CD4-positive, alpha-beta memory T cell (primary cell): ENCODE measurements around the gene BCAR1. TPM values are rescaled to one million over a fixed set of nuclear protein-coding genes. Genes with fewer than 3 reads are reported as not detected.
"Not testable (repeated sequence)": the region's sequence is repeated elsewhere in the genome, so short reads cannot be mapped to it uniquely, and the experiment has no call there.

Experiments
- CTCF ChIA-PET: fragments of 350-600 bp; sonication (Branson Sonifier 250); formaldehyde crosslinking; loops from one replicate; lab custom pipeline; 2021; ENCODE audit warnings: inconsistent platforms; ENCODE audit not compliant: partially characterized antibody; lab: Charles Lee
- POLR2A ChIA-PET: fragments of 350-600 bp; sonication (Branson Sonifier 250); formaldehyde crosslinking; loops from one replicate; lab custom pipeline; 2021; ENCODE audit not compliant: partially characterized antibody; lab: Charles Lee
- DNase-seq, 5 donors: peaks; one replicate each; pipeline versions ENCODE4 v3.0.0 to v3.0.0-alpha.2; 2020 to 2022; ENCODE audit warnings: mixed read lengths in 1 of 5
- H3K27ac ChIP-seq: one replicate; pipeline ENCODE4 v1.7.0; 2013; ENCODE audit warnings: low read depth, low read length
- H3K27me3 ChIP-seq: 2 replicates; pipeline ENCODE4 v1.7.0; 2013; ENCODE audit warnings: mild to moderate bottlenecking, low read length, moderate library complexity; ENCODE audit not compliant: insufficient read depth
- H3K36me3 ChIP-seq: 2 replicates; pipeline ENCODE4 v1.7.0; 2013; ENCODE audit warnings: mild to moderate bottlenecking, low read length, moderate library complexity; ENCODE audit not compliant: insufficient read depth
- H3K4me1 ChIP-seq: 2 replicates; pipeline ENCODE4 v1.7.0; 2013; ENCODE audit warnings: mild to moderate bottlenecking, low read length, moderate library complexity; ENCODE audit not compliant: insufficient read depth
- H3K4me3 ChIP-seq, 2 donors: one replicate each; pipeline ENCODE4 v1.7.0; 2013; ENCODE audit warnings: low read length in 2 of 2, mild to moderate bottlenecking in 1 of 2
- H3K9me3 ChIP-seq, 2 donors: one replicate each; pipeline ENCODE4 v1.7.0; 2013; ENCODE audit warnings: low read length in 2 of 2, control low read depth in 1 of 2; ENCODE audit not compliant: control insufficient read depth in 1 of 2
- H3K27ac Mint-ChIP-seq, 7 donors: one replicate each; pipeline ENCODE4 v1.8.0; 2020 to 2021; ENCODE audit warnings: mixed read lengths in 7 of 7, mild to moderate bottlenecking in 6 of 7, inconsistent platforms in 3 of 7, moderate library complexity in 3 of 7
- H3K27me3 Mint-ChIP-seq, 2 donors: one replicate each; pipeline ENCODE4 v1.8.0; 2020 to 2021; ENCODE audit warnings: mixed read lengths in 2 of 2
- H3K36me3 Mint-ChIP-seq, 2 donors: one replicate each; pipeline ENCODE4 v1.8.0; 2020 to 2021; ENCODE audit warnings: mixed read lengths in 2 of 2, inconsistent platforms in 1 of 2, mild to moderate bottlenecking in 1 of 2
- H3K4me1 Mint-ChIP-seq, 4 donors: one replicate each; pipeline ENCODE4 v1.8.0; 2020 to 2021; ENCODE audit warnings: mixed read lengths in 4 of 4, mild to moderate bottlenecking in 1 of 4
- H3K4me3 Mint-ChIP-seq, 8 donors: one replicate each; pipeline ENCODE4 v1.8.0; 2020 to 2021; ENCODE audit warnings: mixed read lengths in 8 of 8, mild to moderate bottlenecking in 7 of 8, moderate library complexity in 6 of 8, inconsistent platforms in 3 of 8
- H3K9me3 Mint-ChIP-seq, 8 donors: one replicate each; pipeline ENCODE4 v1.8.0; 2020 to 2021; ENCODE audit warnings: mixed read lengths in 8 of 8, mild to moderate bottlenecking in 5 of 8, inconsistent platforms in 3 of 8, moderate library complexity in 1 of 8
- intact Hi-C: fragments of 100-400 bp; cut with micrococcal nuclease; formaldehyde crosslinking; loops from one replicate; pipeline ENCODE4 v1.15.1; 2023
- polyA plus RNA-seq, 2 donors: library from polyadenylated mRNA; unstranded; fragments of 300-500 nt; fragmentation: Illumina TruSeq; gene quantifications; one replicate each; pipeline ENCODE4 v1.2.3, GENCODE V29; 2021
- total RNA-seq, 2 experiments: library from RNA; stranded (reverse); gene quantifications; one replicate each; pipeline ENCODE4 v1.2.3, GENCODE V29; 2021

BCAR1 gene
- total and polyA plus RNA-seq, 4 experiments from 2014 or later: 0.30 to 0.36 TPM; not detected in 2

DNA sequence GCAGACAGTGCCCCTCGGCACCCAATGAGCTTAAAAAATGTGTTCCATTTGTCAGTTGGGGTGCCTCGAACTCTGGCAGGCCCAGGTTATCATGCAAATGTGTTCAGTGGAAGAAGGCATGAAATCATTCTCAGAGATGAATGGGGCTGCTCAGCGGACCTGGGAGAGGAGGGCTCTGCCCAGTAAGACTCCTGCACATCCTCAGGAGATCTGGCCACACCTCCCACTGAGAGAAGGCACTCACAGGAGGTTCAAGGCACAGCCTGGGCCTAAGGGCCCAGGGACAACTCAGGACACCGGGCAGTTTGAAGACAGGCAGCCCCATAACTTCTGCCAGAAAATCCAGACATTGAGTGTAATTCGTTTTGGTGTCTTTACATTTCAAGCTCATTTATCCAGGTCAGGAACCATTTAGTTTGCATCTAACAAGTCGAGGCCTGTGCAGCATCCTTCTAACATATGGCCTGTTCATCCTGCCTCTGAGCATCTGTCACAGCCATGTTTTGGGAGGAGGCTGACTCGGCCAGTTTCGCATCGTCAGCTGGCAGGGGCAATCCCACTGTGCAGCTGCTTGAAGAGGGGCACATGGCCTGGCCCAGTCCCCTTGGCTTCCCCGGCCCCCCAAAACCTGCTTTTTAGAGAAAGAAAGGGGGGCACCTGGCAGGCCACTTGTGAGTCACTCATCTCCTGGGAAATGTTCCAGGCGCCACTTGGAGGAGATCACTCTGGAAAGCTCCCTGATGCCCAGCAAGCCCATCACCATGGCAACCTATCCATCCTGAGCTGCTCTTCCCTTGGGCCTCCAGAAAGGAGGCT, 31.2 kb upstream of the BCAR1 start:
- Mint-ChIP-seq H3K36me3 (peaks cover 0 to 12% of the 10 kb centered on the region in 2 donors), H3K9me3 (no peaks in the 10 kb centered on the region), H3K4me3 (no peak overlapping the region), H3K27ac (no peak overlapping the region), H3K4me1 (peaks cover 0 to 6% (median 2%) of the 10 kb centered on the region in 4 donors), H3K27me3 (peaks cover 0 to 2% of the 10 kb centered on the region in 2 donors)
- Histone ChIP-seq H3K4me3 (no peak overlapping the region), H3K36me3 (no peaks in the 10 kb centered on the region), H3K4me1 (peaks cover 1% of the 10 kb centered on the region), H3K27me3 (no peaks in the 10 kb centered on the region), H3K9me3 (no peaks in the 10 kb centered on the region), H3K27ac (no peak overlapping the region)
- no peak for DNase-seq
- intact Hi-C loops: no loop called here
- ChIA-PET CTCF (interaction anchor here (2.7 kb wide), 1 partner anchor 49 kb away, joined by 7 read pairs; no protein-coding TSS in a partner anchor), POLR2A (no interaction called here)

DNA sequence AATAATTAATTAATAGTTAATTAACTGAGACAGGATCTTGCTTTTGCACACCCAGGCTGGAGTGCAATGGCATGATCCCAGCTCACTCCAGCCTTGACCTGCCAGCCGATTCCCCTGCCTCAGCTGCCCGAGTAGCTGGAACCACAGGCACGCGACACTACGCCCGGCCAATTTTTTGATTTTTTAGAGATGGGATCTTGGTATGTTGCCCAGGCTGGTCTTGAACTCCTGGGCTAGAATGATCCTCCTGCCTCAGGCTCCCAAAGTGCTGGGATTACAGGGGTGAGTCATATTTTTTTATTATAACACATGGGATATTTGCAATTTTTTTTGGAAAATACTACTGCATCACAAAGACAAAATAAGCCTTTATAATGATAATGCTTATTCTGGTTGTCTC, 30.4 kb upstream of the BCAR1 start:
- Mint-ChIP-seq H3K4me1 (peaks cover 0 to 2% (median under 1%) of the 10 kb centered on the region in 4 donors), H3K9me3 (no peaks in the 10 kb centered on the region), H3K27me3 (peaks cover 0 to 2% of the 10 kb centered on the region in 2 donors), H3K36me3 (peaks cover 0 to 12% of the 10 kb centered on the region in 2 donors), H3K4me3 (no peak overlapping the region), H3K27ac (no peak overlapping the region)
- H3K36me3 ChIP-seq: no peaks in the 10 kb centered on the region
- POLR2A ChIA-PET: no interaction called here
- no peaks in the 10 kb centered on the region for H3K9me3 ChIP-seq
- CTCF ChIA-PET: interaction anchor here (1.2 to 2.7 kb wide), 2 partner anchors 48 to 50 kb away, joined by 3 to 7 read pairs; no protein-coding TSS in a partner anchor
- no peak overlapping the region for H3K27ac ChIP-seq
- no peaks in the 10 kb centered on the region for H3K27me3 ChIP-seq
- intact Hi-C loops: no loop called here
- H3K4me1 ChIP-seq: no peaks in the 10 kb centered on the region
- H3K4me3 ChIP-seq: no peak overlapping the region
- DNase-seq: no peak

DNA sequence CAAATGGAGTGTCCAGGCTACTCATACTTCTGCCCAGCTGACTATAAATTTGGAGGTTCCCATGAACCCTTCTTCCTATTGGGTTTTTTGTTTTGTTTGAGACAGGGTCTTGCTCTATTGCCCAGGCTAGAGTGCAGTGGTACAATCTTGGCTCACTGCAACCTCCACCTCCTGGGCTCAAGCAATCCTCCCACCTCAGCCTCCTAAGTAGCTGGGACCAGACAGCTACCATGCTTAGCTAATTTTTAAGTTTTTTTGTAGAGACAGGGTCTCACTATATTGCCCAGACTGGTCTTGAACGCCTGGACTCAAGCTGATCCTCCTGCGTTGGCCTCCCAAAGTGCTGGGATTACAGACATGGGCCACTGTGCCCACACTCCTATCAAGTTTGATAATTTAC, 29.6 kb upstream of the BCAR1 start:
- not testable (repeated sequence) for H3K27me3 Mint-ChIP-seq

DNA sequence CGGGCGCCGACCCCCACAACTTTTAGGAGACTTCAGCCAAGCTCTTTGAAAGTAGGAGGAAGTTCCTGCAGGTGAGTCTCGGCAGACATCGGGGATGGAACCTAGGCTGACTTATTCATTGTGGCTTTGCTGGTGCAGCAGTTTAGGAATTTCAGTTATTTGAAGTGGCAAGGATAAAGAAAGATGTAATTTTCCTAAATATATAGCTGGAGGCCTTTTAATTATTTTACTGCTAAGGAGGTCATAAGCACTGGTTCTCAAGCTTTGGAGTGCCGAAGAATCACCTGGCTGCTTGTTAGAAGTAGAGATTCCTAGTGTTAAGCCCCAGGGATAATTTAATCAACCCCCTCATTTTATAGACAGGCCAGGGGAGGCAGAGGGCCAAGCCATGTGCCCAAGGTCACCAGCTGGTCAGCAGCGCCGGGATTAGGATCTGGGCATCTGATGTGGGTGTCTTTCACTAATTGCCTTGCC, 28.9 kb upstream of the BCAR1 start:
- Mint-ChIP-seq H3K27me3 (peaks cover 0 to 2% of the 10 kb centered on the region in 2 donors), H3K9me3 (no peaks in the 10 kb centered on the region), H3K36me3 (peaks cover 0 to 3% of the 10 kb centered on the region in 2 donors), H3K4me3 (no peak overlapping the region), H3K4me1 (peaks cover 0 to 4% (median 2%) of the 10 kb centered on the region in 4 donors), H3K27ac (no peak overlapping the region)
- intact Hi-C loops: no loop called here
- ChIA-PET POLR2A (no interaction called here), CTCF (no interaction called here)
- Histone ChIP-seq H3K27me3 (no peaks in the 10 kb centered on the region), H3K4me3 (no peak overlapping the region), H3K4me1 (no peaks in the 10 kb centered on the region), H3K9me3 (no peaks in the 10 kb centered on the region), H3K27ac (no peak overlapping the region), H3K36me3 (no peaks in the 10 kb centered on the region)
- DNase-seq: no peak

More for the DNA sequence above, 29.6 kb upstream of the BCAR1 start:
- H3K27ac Mint-ChIP-seq: peak overlapping the region in 1 of 7 donors; percentile 60
- POLR2A ChIA-PET, intact Hi-C loops, H3K27ac ChIP-seq, DNase-seq, H3K4me3 ChIP-seq, H3K9me3 ChIP-seq, H3K4me1 ChIP-seq, H3K4me1 Mint-ChIP-seq, H3K4me3 Mint-ChIP-seq, H3K36me3 ChIP-seq, H3K9me3 Mint-ChIP-seq, H3K36me3 Mint-ChIP-seq, H3K27me3 ChIP-seq: not testable (repeated sequence)
- CTCF ChIA-PET: interaction anchor here (0.6 to 1.2 kb wide), 2 partner anchors 49 to 104 kb away, joined by 3 to 5 read pairs; no protein-coding TSS in a partner anchor

DNA sequence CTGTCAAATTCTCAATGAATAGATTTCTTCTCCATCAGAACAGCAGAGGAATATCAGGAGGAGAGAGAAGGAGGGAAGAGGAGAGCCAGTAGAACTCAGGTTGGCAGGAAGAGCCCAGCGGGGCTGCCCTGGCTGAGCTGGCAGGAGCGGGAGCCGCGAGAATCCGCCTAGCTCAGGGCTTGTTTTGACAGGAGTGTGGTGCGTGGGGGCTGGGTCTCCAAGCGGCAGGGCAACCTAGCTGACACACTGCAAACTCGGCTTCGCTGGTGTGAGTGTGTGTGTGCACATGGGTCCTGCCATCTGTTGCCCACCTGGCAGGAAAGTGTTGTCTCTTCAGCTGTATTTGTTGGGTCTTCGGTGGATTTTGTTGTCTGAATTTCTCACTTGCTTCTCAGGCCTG, 27.9 kb upstream of the BCAR1 start:
- Histone ChIP-seq H3K9me3 (no peaks in the 10 kb centered on the region), H3K4me3 (no peak overlapping the region), H3K36me3 (no peaks in the 10 kb centered on the region), H3K27me3 (no peaks in the 10 kb centered on the region), H3K27ac (no peak overlapping the region), H3K4me1 (peaks cover 7% of the 10 kb centered on the region)
- peaks cover 0 to 3% of the 10 kb centered on the region in 2 donors for H3K36me3 Mint-ChIP-seq
- H3K27me3 Mint-ChIP-seq: peaks cover 3 to 4% of the 10 kb centered on the region in 2 donors
- H3K27ac Mint-ChIP-seq: no peak overlapping the region
- no peak overlapping the region for H3K4me3 Mint-ChIP-seq
- no peak for DNase-seq
- ChIA-PET CTCF (no interaction called here), POLR2A (interaction anchor here (0.6 kb wide), 1 partner anchor 53 kb away, joined by 4 read pairs; no protein-coding TSS in a partner anchor)
- H3K9me3 Mint-ChIP-seq: no peaks in the 10 kb centered on the region
- H3K4me1 Mint-ChIP-seq: peaks cover 5 to 10% (median 8%) of the 10 kb centered on the region in 4 donors
- intact Hi-C loops: no loop called here

DNA sequence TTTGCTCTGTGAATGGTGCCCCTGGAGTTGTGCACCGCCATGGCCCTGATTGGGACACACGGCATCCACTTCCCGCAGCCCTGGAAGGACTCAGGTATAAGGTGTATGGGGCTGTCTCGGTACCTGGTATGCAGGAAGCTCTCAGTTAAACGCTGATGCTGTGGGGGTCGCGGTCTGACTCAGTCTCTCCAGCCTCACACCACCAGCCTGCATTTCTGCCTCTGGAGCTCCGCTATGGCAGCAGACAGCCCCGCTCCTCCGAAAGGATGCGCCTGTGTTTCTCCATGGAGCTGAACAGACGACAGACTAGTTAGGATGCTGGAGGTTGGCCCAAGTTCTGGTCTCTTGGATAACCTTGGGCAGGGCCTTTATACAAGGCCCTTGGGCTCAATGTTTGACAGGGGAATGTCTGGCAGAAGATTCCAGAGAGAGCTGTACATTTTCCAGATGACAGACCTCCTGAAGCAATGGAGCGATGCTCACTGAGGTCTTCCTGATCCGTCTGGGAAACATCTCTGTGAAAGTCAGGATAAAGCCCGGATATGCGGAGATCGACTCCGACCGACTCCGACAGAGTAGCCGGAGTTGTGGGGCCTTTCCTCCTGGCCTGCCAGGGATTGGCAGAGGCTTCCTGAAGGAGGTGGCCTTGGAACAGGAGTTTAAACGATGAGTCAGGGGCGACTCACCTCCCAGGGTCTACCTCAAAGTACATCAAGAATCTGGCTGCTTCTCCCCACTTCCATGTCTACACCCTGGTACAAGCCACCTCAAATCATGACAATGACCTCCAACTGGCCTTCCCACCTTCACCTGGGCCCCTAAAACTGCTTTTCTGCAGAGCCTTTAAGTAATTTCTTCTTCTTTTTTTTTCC, 21.9 kb upstream of the BCAR1 start:
- Histone ChIP-seq H3K27ac (no peak overlapping the region), H3K4me1 (peaks cover 7% of the 10 kb centered on the region), H3K27me3 (no peaks in the 10 kb centered on the region), H3K4me3 (no peak overlapping the region), H3K36me3 (no peaks in the 10 kb centered on the region), H3K9me3 (no peaks in the 10 kb centered on the region)
- H3K9me3 Mint-ChIP-seq: no peaks in the 10 kb centered on the region
- CTCF ChIA-PET: no interaction called here
- peaks cover 5 to 10% (median 6%) of the 10 kb centered on the region in 4 donors for H3K4me1 Mint-ChIP-seq
- no peak for DNase-seq
- H3K27me3 Mint-ChIP-seq: peaks cover 3 to 4% of the 10 kb centered on the region in 2 donors
- H3K27ac Mint-ChIP-seq: no peak overlapping the region
- no peaks in the 10 kb centered on the region for H3K36me3 Mint-ChIP-seq
- intact Hi-C loops: no loop called here
- no peak overlapping the region for H3K4me3 Mint-ChIP-seq
- POLR2A ChIA-PET: no interaction called here

DNA sequence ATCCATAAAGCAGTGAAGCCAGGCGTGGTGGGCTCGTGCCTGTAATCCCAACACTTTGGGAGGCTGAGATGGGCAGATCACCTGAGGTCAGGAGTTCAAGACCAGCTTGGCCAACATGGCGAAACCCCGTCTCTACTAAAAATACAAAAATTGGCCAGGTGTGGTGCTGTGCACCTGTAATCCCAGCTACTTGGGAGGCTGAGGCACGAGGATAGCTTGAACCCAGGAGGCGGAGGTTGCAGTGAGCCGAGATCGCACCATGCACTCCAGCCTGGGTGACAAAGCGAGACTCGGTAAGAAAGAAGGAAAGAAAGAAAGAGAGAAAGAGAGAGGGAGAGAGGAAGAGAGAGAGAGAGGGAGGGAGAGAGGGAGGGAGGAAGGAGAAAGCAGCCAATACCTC, 21.2 kb upstream of the BCAR1 start:
- POLR2A ChIA-PET, H3K36me3 ChIP-seq, H3K27me3 Mint-ChIP-seq, H3K4me1 ChIP-seq, H3K36me3 Mint-ChIP-seq, intact Hi-C loops, H3K9me3 Mint-ChIP-seq, H3K27me3 ChIP-seq, H3K27ac Mint-ChIP-seq, CTCF ChIA-PET, H3K27ac ChIP-seq, H3K4me1 Mint-ChIP-seq, H3K4me3 ChIP-seq, H3K4me3 Mint-ChIP-seq, H3K9me3 ChIP-seq, DNase-seq: not testable (repeated sequence)
